ENCODE results near the gene CAPN6. TPM values are rescaled to one million over a fixed set of nuclear protein-coding genes. Genes with fewer than 3 reads are reported as not detected.

Gene CAPN6
- total RNA-seq, 4 donors from 2014 or later = 0.48 to 1.2 (median 0.59) TPM

DNA sequence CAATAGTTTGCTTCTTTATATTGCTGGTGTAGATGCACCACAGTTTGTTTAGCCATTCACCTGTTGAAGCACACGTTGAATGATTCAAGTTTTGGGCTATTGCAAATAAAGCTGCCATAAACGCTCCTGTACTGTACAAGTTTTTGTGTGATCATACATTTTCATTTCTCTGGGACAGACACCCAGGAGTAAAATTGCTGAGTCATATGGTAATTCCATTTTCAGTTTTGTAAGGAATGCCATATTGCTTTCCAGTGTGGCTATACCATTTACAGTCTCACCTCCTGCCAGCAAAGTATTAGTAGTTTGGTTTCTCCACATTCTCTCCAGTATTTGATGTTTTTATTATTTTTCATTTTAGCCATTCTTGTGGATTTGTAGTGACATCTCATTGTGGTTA lies 32.0 kb upstream of the CAPN6 start:
- H3K36me3 ChIP-seq = no peaks in the 10 kb centered on the region
- H3K27me3 ChIP-seq = no peaks in the 10 kb centered on the region
- no peak for TF ChIP-seq POLR2A (IDR thresholded peaks at IDR 0.05)
- TF ChIP-seq, protein P1, sequence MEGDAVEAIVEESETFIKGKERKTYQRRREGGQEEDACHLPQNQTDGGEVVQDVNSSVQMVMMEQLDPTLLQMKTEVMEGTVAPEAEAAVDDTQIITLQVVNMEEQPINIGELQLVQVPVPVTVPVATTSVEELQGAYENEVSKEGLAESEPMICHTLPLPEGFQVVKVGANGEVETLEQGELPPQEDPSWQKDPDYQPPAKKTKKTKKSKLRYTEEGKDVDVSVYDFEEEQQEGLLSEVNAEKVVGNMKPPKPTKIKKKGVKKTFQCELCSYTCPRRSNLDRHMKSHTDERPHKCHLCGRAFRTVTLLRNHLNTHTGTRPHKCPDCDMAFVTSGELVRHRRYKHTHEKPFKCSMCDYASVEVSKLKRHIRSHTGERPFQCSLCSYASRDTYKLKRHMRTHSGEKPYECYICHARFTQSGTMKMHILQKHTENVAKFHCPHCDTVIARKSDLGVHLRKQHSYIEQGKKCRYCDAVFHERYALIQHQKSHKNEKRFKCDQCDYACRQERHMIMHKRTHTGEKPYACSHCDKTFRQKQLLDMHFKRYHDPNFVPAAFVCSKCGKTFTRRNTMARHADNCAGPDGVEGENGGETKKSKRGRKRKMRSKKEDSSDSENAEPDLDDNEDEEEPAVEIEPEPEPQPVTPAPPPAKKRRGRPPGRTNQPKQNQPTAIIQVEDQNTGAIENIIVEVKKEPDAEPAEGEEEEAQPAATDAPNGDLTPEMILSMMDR (IDR thresholded peaks at IDR 0.05) = no peak
- no peak for TF ChIP-seq POLR2AphosphoS5 (IDR thresholded peaks at IDR 0.05)
- TF ChIP-seq EP300 (IDR thresholded peaks at IDR 0.05) = no peak
- WGBS = 52% methylated on average over 2 of the region's 2 CpGs
- no peak overlapping the region for H3K4me3 ChIP-seq
- no peak overlapping the region for H3K27ac ChIP-seq
- no peak for DNase-seq (ENCODE audit: low spot score in 2 of 2)
- no peaks in the 10 kb centered on the region for H3K9me3 ChIP-seq
- no peaks in the 10 kb centered on the region for H3K4me1 ChIP-seq

DNA sequence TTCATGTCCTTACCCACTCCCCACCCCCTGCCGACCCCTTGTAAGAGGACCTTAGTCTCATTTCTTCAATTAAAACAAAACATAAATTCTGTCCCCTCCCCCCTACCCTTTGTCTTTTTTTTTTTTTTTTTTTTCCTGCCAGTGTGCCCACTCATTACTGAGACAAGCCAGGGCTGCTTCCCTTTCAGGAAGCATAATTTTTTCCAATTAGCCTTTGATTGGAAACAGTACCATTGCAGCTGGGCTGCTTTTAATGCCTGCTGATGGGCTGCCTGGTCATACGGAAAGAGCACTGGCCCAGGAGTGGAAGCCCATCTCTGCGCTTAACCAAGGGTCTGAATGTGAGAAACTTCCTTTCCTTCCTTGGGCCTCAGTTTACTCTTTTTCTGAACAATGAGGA lies 18.6 kb upstream of the CAPN6 start:
- WGBS = 91% methylated on average over 3 of the region's 3 CpGs
- no peaks in the 10 kb centered on the region for H3K27me3 ChIP-seq
- H3K9me3 ChIP-seq = no peaks in the 10 kb centered on the region
- no peak for DNase-seq (ENCODE audit: low spot score in 2 of 2)
- H3K27ac ChIP-seq = no peak overlapping the region
- H3K4me1 ChIP-seq = no peaks in the 10 kb centered on the region
- no peak overlapping the region for H3K4me3 ChIP-seq
- H3K36me3 ChIP-seq = no peaks in the 10 kb centered on the region
- no peak for TF ChIP-seq EP300 (IDR thresholded peaks at IDR 0.05)
- no peak for TF ChIP-seq POLR2AphosphoS5 (IDR thresholded peaks at IDR 0.05)
- no peak for TF ChIP-seq POLR2A (IDR thresholded peaks at IDR 0.05)
- TF ChIP-seq, protein P1 (IDR thresholded peaks at IDR 0.05) = no peak

DNA sequence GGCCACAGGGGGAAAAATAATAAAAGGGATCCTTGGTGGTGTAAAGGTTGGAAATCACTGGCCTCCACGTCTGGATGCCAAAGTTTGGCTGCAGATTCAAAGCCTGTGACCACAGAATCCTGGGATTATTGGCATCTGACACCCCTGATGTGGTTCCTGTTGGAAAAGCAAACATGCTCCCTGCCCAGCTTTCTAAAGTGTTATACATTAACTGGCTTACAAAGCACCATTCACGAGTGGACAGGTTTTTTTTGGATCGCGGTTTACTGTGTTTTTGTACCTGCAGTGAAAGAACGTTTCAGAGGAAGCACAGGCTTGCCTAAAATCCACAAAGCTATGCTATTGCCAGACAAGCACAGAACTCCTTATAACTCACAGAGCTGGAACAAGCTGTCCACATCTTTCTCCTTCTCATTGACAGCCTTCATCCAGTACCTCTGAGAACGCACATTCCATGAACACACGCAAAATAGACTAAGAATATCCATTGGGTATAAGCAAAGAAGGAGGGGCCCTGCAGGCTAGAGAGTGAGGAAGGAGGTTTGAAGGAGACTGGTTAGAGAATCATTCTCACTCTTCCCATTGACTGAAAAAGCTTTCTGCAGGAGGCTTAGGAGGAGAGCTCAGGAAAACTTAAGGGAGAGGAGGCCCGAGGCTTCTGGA lies 14.5 kb upstream of the CAPN6 start:
- H3K4me1 ChIP-seq = no peaks in the 10 kb centered on the region
- no peak for DNase-seq (ENCODE audit: low spot score in 2 of 2)
- H3K27me3 ChIP-seq = no peaks in the 10 kb centered on the region
- WGBS = 53% methylated on average over 8 of the region's 8 CpGs
- no peak overlapping the region for H3K27ac ChIP-seq
- H3K36me3 ChIP-seq = no peaks in the 10 kb centered on the region
- TF ChIP-seq EP300 (IDR thresholded peaks at IDR 0.05) (no peak), POLR2A (IDR thresholded peaks at IDR 0.05) (no peak), POLR2AphosphoS5 (IDR thresholded peaks at IDR 0.05) (no peak)
- TF ChIP-seq, protein P1 (IDR thresholded peaks at IDR 0.05) = no peak
- H3K4me3 ChIP-seq = no peak overlapping the region
- H3K9me3 ChIP-seq = no peaks in the 10 kb centered on the region

DNA sequence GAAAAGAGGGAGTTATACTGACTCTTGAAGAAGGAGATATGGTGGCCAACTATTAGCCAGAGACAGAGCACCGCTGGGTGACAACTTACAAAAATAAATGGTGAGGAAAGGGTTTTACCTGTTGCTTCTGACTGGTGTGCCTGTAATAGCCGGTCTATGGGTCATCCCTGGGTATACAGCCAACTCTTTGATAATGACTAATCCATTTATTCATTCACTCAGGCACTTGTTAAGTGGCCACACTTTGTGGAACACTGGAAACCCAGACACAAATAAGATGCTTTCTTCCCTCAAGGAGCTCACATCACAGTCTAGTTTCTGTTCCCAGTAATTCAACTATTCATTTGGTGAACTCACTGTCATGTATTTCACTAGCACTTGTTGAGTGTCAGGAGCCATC lies 13.2 kb upstream of the CAPN6 start:
- 60% methylated on average over 2 of the region's 2 CpGs for WGBS
- no peaks in the 10 kb centered on the region for H3K4me1 ChIP-seq
- DNase-seq (ENCODE audit: low spot score in 2 of 2) = no peak
- H3K36me3 ChIP-seq = no peaks in the 10 kb centered on the region
- no peaks in the 10 kb centered on the region for H3K27me3 ChIP-seq
- no peak overlapping the region for H3K27ac ChIP-seq
- TF ChIP-seq EP300 (IDR thresholded peaks at IDR 0.05) = no peak
- TF ChIP-seq, protein P1 (IDR thresholded peaks at IDR 0.05) = no peak
- TF ChIP-seq POLR2AphosphoS5 (IDR thresholded peaks at IDR 0.05) = no peak
- TF ChIP-seq POLR2A (IDR thresholded peaks at IDR 0.05) = no peak
- no peak overlapping the region for H3K4me3 ChIP-seq
- H3K9me3 ChIP-seq = no peaks in the 10 kb centered on the region

DNA sequence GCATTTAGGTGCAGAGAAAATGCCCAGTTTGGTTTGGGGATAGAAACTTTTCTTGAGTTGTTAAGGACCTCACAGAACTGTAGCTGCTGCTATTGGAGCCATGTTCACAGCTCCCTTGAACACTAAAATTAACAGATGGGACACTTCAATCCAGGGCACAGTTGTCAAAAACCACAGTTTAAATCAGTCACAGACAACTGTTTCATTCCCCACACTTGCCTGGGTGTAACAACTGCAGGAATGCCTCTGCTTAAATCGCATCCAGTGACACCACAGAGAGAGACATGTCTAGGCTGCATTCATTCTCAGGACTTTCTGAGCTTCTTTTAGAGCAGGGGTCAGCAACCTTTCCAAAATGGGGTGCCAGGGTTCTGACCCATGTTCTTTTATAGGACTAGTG lies 12.7 kb upstream of the CAPN6 start:
- Histone ChIP-seq H3K4me3 (no peak overlapping the region), H3K36me3 (no peaks in the 10 kb centered on the region), H3K9me3 (no peaks in the 10 kb centered on the region), H3K27me3 (no peaks in the 10 kb centered on the region), H3K4me1 (no peaks in the 10 kb centered on the region), H3K27ac (no peak overlapping the region)
- TF ChIP-seq POLR2A (IDR thresholded peaks at IDR 0.05) = no peak
- TF ChIP-seq POLR2AphosphoS5 (IDR thresholded peaks at IDR 0.05) = no peak
- TF ChIP-seq EP300 (IDR thresholded peaks at IDR 0.05) = no peak
- TF ChIP-seq, protein P1 (IDR thresholded peaks at IDR 0.05) = no peak
- DNase-seq (ENCODE audit: low spot score in 2 of 2) = no peak
- WGBS = 67% methylated on average over 1 of the region's 1 CpG
